NB4 (cell line): ENCODE data around the gene NFIA.

Experiments used
- CTCF ChIP-seq: IDR thresholded peaks from one replicate; pipeline ENCODE4 v1.5.1; 2012; ENCODE audit warnings: low read depth, low read length
- MYC ChIP-seq: IDR thresholded peaks from 2 replicates; pipeline ENCODE4 v1.6.1; 2011; ENCODE audit warnings: low read depth, low read length
- POLR2A ChIP-seq: IDR thresholded peaks from 2 replicates; pipeline ENCODE4 v1.6.1; 2011; ENCODE audit warnings: mild to moderate bottlenecking; ENCODE audit not compliant: insufficient read length; ENCODE audit errors: extremely low read depth
- TF ChIP-seq, protein P1 (sequence below): IDR thresholded peaks from 2 replicates; pipeline ENCODE4 v1.6.1; 2011; ENCODE audit warnings: low read depth, low read length

GRCh38 chr1:61056573-61057439, 25.6 kb upstream of the NFIA start:
- TF ChIP-seq CTCF (no peak), POLR2A (no peak), MYC (no peak)
- TF ChIP-seq, protein P1, sequence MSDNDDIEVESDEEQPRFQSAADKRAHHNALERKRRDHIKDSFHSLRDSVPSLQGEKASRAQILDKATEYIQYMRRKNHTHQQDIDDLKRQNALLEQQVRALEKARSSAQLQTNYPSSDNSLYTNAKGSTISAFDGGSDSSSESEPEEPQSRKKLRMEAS: no peak
